Smooth muscle cell (in vitro differentiated cells): ENCODE results near the gene KCNA1. TPM values are rescaled to one million over a fixed set of nuclear protein-coding genes. Genes with fewer than 3 reads are reported as not detected.

Source experiments
- DNase-seq: peaks from one replicate; lab custom pipeline; 2025; ENCODE audit not compliant: unreplicated experiment; lab: John Stamatoyannopoulos, UW
- H2AFZ ChIP-seq: fragments of 200-600 bp; sonication (generic); 2 replicates; pipeline ENCODE4 v1.6.0; 2016; ENCODE audit warnings: antibody characterized with exemption, low read depth, mild to moderate bottlenecking
- H3F3A ChIP-seq: fragments of 200-600 bp; sonication (generic); 2 replicates; pipeline ENCODE4 v1.6.0; 2017; ENCODE audit warnings: antibody characterized with exemption, low read depth
- H3K27ac ChIP-seq: fragments of 200-600 bp; sonication (generic); 2 replicates; pipeline ENCODE4 v1.5.1; 2016; ENCODE audit warnings: low read depth, mild to moderate bottlenecking
- H3K27me3 ChIP-seq: fragments of 200-600 bp; sonication (generic); 2 replicates; pipeline ENCODE4 v1.6.1; 2016; ENCODE audit warnings: low read depth, mild to moderate bottlenecking
- H3K36me3 ChIP-seq: fragments of 200-600 bp; sonication (generic); 2 replicates; pipeline ENCODE4 v1.5.1; 2016; ENCODE audit warnings: low read depth
- H3K4me1 ChIP-seq: fragments of 200-600 bp; sonication (generic); 2 replicates; pipeline ENCODE4 v1.5.1; 2016; ENCODE audit warnings: low read depth
- H3K4me2 ChIP-seq: fragments of 200-600 bp; sonication (generic); 2 replicates; pipeline ENCODE4 v1.6.0; 2016; ENCODE audit warnings: mild to moderate bottlenecking
- H3K4me3 ChIP-seq: fragments of 200-600 bp; sonication (generic); 2 replicates; pipeline ENCODE4 v1.5.1; 2016; ENCODE audit warnings: mild to moderate bottlenecking
- H3K79me2 ChIP-seq: fragments of 200-600 bp; sonication (generic); 2 replicates; pipeline ENCODE4 v1.6.0; 2016; ENCODE audit warnings: low read depth, mild to moderate bottlenecking
- H3K9ac ChIP-seq: fragments of 200-600 bp; sonication (generic); 2 replicates; pipeline ENCODE4 v1.6.0; 2016; ENCODE audit warnings: low read depth
- H3K9me3 ChIP-seq: fragments of 200-600 bp; sonication (generic); replicated peaks from 2 replicates; pipeline ENCODE4 v1.5.1; 2016; ENCODE audit warnings: low read depth
- H4K20me1 ChIP-seq: fragments of 200-600 bp; sonication (generic); 2 replicates; pipeline ENCODE4 v1.6.0; 2016; ENCODE audit warnings: low read depth
- CTCF ChIP-seq: fragments of 200-600 bp; sonication (generic); IDR thresholded peaks from 2 replicates; pipeline ENCODE4 v1.5.1; 2017; ENCODE audit warnings: borderline replicate concordance, mild to moderate bottlenecking, antibody characterized with exemption; ENCODE audit not compliant: insufficient read depth, poor library complexity, severe bottlenecking
- WGBS: methylation state at CpG from one replicate; pipeline ENCODE4 v1.1.7; 2016; ENCODE audit warnings: low lambda C conversion rate; 5-methylcytosine and 5-hydroxymethylcytosine counted together
- polyA plus RNA-seq: library from polyadenylated mRNA; unstranded; fragments of >200 nt; fragmentation: Nextera tagmentation; extraction: Ambion mirVana; gene quantifications from 2 replicates; pipeline ENCODE4 v1.2.1, GENCODE V29; 2016
- total RNA-seq: library from RNA; depleted of rRNA; stranded (reverse); fragments of >200 nt; gene quantifications from 2 replicates; pipeline ENCODE4 v1.2.3, GENCODE V29; 2014

The KCNA1 gene
- total and polyA plus RNA-seq, 2 experiments from 2014 or later: not detected

- Histone ChIP-seq H3K27ac (no peak overlapping the region), H3K79me2 (no peaks in the 10 kb centered on the region), H3K36me3 (no peaks in the 10 kb centered on the region), H3F3A (no peaks in the 10 kb centered on the region), H3K4me1 (no peaks in the 10 kb centered on the region), H2AFZ (no peak overlapping the region), H4K20me1 (no peaks in the 10 kb centered on the region), H3K4me3 (no peak overlapping the region), H3K27me3 (peaks cover 33% of the 10 kb centered on the region), H3K9ac (no peak overlapping the region), H3K4me2 (no peak overlapping the region), H3K9me3 (no peaks in the 10 kb centered on the region)
- DNase-seq: no peak
- WGBS: 78% methylated on average over 6 of the region's 6 CpGs
- no peak for TF ChIP-seq CTCF
Measured at GRCh38 chr12:4960547-4960946, 50.8 kb downstream of the KCNA1 start.

- no peaks in the 10 kb centered on the region for H3K79me2 ChIP-seq
- no peak overlapping the region for H3K9ac ChIP-seq
- WGBS: 82% methylated on average over 3 of the region's 3 CpGs
- H2AFZ ChIP-seq: no peak overlapping the region
- no peak overlapping the region for H3K4me2 ChIP-seq
- H3K36me3 ChIP-seq: no peaks in the 10 kb centered on the region
- TF ChIP-seq CTCF: no peak
- no peak for DNase-seq
- H4K20me1 ChIP-seq: no peaks in the 10 kb centered on the region
- no peak overlapping the region for H3K4me3 ChIP-seq
- no peaks in the 10 kb centered on the region for H3K4me1 ChIP-seq
- no peak overlapping the region for H3K27ac ChIP-seq
- no peaks in the 10 kb centered on the region for H3K9me3 ChIP-seq
- no peaks in the 10 kb centered on the region for H3F3A ChIP-seq
- peaks cover 41% of the 10 kb centered on the region for H3K27me3 ChIP-seq
Measured at GRCh38 chr12:4961311-4961710, 51.6 kb downstream of the KCNA1 start.

GRCh38 chr12:4962539-4963486, 53.1 kb downstream of the KCNA1 start:
- no peaks in the 10 kb centered on the region for H3K9me3 ChIP-seq
- H3K4me3 ChIP-seq: no peak overlapping the region
- TF ChIP-seq CTCF: no peak
- H3K36me3 ChIP-seq: no peaks in the 10 kb centered on the region
- no peak overlapping the region for H3K27ac ChIP-seq
- H3K79me2 ChIP-seq: no peaks in the 10 kb centered on the region
- no peak overlapping the region for H3K9ac ChIP-seq
- DNase-seq: no peak
- H2AFZ ChIP-seq: no peak overlapping the region
- no peaks in the 10 kb centered on the region for H3K4me1 ChIP-seq
- no peaks in the 10 kb centered on the region for H4K20me1 ChIP-seq
- WGBS: 57% methylated on average over 17 of the region's 17 CpGs
- H3F3A ChIP-seq: no peaks in the 10 kb centered on the region
- H3K27me3 ChIP-seq: peaks cover 56% of the 10 kb centered on the region
- H3K4me2 ChIP-seq: no peak overlapping the region

Other genes with a start within 250 kb of the KCNA1 start
- 2.7 and 5.6 TPM in 2 replicates for gene GALNT8, start 189.5 kb upstream of the KCNA1 start, total RNA-seq
- 2.0 and 4.1 TPM in 2 replicates for gene GALNT8, start 189.5 kb upstream of the KCNA1 start, polyA plus RNA-seq
- not detected in 2 replicates for gene KCNA5, start 134.0 kb downstream of the KCNA1 start, total RNA-seq
- gene KCNA5, start 134.0 kb downstream of the KCNA1 start, polyA plus RNA-seq: not detected in 2 replicates